Muscle of leg (tissue), 11 donors: ENCODE data around the gene CHST13. TPM values are rescaled to one million over a fixed set of nuclear protein-coding genes. Genes with fewer than 3 reads are reported as not detected.

ENCODE experiments used
- DNase-seq: peaks from one replicate; pipeline ENCODE4 v3.0.0; 2013
- H3K27ac ChIP-seq: one replicate; pipeline ENCODE4 v1.5.1; 2013; ENCODE audit warnings: mild to moderate bottlenecking, low read length, control low read depth
- H3K27me3 ChIP-seq: one replicate; pipeline ENCODE4 v1.6.1; 2013; ENCODE audit warnings: low read length; ENCODE audit not compliant: control insufficient read depth, insufficient read depth
- H3K36me3 ChIP-seq: one replicate; pipeline ENCODE4 v1.6.1; 2013; ENCODE audit warnings: low read length; ENCODE audit not compliant: control insufficient read depth, insufficient read depth
- H3K4me1 ChIP-seq: one replicate; pipeline ENCODE4 v1.6.1; 2013; ENCODE audit warnings: low read length; ENCODE audit not compliant: control insufficient read depth, insufficient read depth
- H3K4me3 ChIP-seq: one replicate; pipeline ENCODE4 v1.5.1; 2013; ENCODE audit warnings: low read length, control low read depth
- H3K9me3 ChIP-seq: replicated peaks from 2 replicates; pipeline ENCODE4 v1.6.1; 2013; ENCODE audit warnings: low read depth, low read length; ENCODE audit not compliant: control insufficient read depth
- WGBS: methylation state at CpG from one replicate; pipeline ENCODE4 v1.1.5; 2013; ENCODE audit warnings: missing lambda C conversion rate; ENCODE audit not compliant: insufficient coverage; 5-methylcytosine and 5-hydroxymethylcytosine counted together
- polyA plus RNA-seq, 8 donors: library from polyadenylated mRNA; unstranded; fragments of 120-200 nt; gene quantifications; one replicate each; pipeline versions ENCODE4 v1.2.1 to v1.2.3, GENCODE V29; 2013; ENCODE audit warnings: inconsistent platforms in 1 of 8, low replicate concordance in 1 of 8; ENCODE audit not compliant: insufficient read length in 8 of 8, insufficient read depth in 1 of 8
- total RNA-seq: library from RNA; stranded (reverse); fragments of 120-200 nt; gene quantifications from one replicate; pipeline ENCODE4 v1.2.4, GENCODE V29; 2013

Gene CHST13
- total and polyA plus RNA-seq, 9 donors, result 0.10 to 2.4 (median 0.23) TPM; not detected in 1

GRCh38 chr3:126480861-126481260, 43.1 kb upstream of the CHST13 start:
- no peaks in the 10 kb centered on the region for H3K27me3 ChIP-seq
- peak overlapping the region; percentile 77 for H3K27ac ChIP-seq
- H3K36me3 ChIP-seq, result no peaks in the 10 kb centered on the region
- H3K4me3 ChIP-seq, result no peak overlapping the region
- H3K9me3 ChIP-seq, result no peaks in the 10 kb centered on the region
- WGBS, result 76% methylated on average over 5 of the region's 8 CpGs
- DNase-seq, result peak; percentile 73
- H3K4me1 ChIP-seq, result peaks cover 45% of the 10 kb centered on the region

- Histone ChIP-seq H3K36me3 (no peaks in the 10 kb centered on the region), H3K4me3 (no peak overlapping the region), H3K27ac (no peak overlapping the region), H3K27me3 (no peaks in the 10 kb centered on the region), H3K4me1 (peaks cover 49% of the 10 kb centered on the region), H3K9me3 (no peaks in the 10 kb centered on the region)
- 78% methylated on average over 13 of the region's 16 CpGs for WGBS
- DNase-seq, result peak; percentile 72
Observed at GRCh38 chr3:126481808-126482502, 42.0 kb upstream of the CHST13 start.

DNA sequence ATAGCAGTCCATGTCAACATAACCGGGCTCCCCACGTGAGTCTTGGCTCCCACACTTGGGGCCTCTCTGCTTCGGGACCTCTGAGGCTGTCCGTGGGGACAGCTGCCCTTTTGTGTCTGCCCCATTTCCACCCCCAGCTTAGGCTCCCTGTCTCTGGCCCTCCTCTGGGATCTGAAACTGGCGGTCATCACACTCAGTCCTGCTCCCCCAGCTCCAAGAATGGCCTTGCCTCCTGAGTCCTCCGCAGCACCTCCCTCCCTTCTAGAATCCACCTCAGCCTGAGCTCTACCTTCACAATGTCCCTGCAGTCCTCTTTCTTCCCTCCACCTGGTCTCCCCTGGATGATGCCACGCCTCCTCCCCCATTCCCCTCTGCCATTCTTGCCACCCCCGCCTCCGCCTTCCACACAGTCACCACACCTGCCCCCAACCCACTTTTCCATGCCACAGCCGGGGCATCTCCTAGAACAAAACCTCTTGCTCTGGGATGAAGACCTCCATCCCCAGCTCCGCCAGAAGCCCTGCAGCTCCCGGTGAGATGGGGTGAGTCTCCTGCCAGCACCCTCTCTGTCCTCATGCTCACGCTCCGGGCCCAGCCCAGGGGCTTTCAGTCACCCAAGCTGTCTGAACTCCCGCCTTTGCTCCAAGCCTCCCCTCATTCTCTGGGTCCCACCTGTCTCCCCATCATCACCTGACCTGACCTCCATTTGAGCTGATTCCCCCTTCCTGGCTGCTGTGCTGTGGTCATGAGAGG, 41.3 kb upstream of the CHST13 start:
- no peaks in the 10 kb centered on the region for H3K36me3 ChIP-seq

DNA sequence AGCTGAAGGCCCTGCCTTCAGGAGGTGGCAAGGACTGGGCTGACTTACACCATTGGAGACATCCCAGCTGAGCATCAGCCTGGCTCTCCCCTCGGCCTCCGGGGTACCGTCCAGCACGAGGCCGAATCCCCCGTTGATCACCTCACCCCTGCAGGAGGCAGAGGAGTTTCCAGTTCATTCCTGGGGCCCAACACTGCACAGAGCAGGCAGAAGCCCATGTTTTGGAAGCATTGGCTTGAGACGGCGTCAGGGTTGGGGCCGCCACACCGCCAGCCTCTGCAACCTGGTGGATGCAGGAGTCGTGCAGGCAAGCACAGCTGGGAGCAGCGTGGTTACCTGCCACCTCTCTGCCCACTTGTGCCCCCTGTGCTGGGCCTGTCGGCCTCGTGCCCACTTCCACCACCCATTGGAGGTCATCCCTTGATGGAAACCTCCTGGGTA, 40.6 kb upstream of the CHST13 start:
- H3K27me3 ChIP-seq, result no peaks in the 10 kb centered on the region
- H3K9me3 ChIP-seq, result no peaks in the 10 kb centered on the region
- no peak overlapping the region for H3K27ac ChIP-seq
- 88% methylated on average over 13 of the region's 14 CpGs for WGBS
- H3K36me3 ChIP-seq, result no peaks in the 10 kb centered on the region
- DNase-seq, result no peak
- no peak overlapping the region for H3K4me3 ChIP-seq
- H3K4me1 ChIP-seq, result peaks cover 61% of the 10 kb centered on the region

More for the DNA sequence above, 41.3 kb upstream of the CHST13 start:
- no peak for DNase-seq
- WGBS, result 82% methylated on average over 14 of the region's 15 CpGs
- Histone ChIP-seq H3K4me3 (no peak overlapping the region), H3K27ac (no peak overlapping the region), H3K9me3 (no peaks in the 10 kb centered on the region), H3K27me3 (no peaks in the 10 kb centered on the region), H3K4me1 (peaks cover 56% of the 10 kb centered on the region)

GRCh38 chr3:126484148-126484547, 39.8 kb upstream of the CHST13 start:
- peaks cover 61% of the 10 kb centered on the region for H3K4me1 ChIP-seq
- no peak for DNase-seq
- H3K36me3 ChIP-seq, result no peaks in the 10 kb centered on the region
- 73% methylated on average over 3 of the region's 3 CpGs for WGBS
- no peak overlapping the region for H3K4me3 ChIP-seq
- peaks cover 2% of the 10 kb centered on the region for H3K27me3 ChIP-seq
- no peak overlapping the region for H3K27ac ChIP-seq
- no peaks in the 10 kb centered on the region for H3K9me3 ChIP-seq

DNA sequence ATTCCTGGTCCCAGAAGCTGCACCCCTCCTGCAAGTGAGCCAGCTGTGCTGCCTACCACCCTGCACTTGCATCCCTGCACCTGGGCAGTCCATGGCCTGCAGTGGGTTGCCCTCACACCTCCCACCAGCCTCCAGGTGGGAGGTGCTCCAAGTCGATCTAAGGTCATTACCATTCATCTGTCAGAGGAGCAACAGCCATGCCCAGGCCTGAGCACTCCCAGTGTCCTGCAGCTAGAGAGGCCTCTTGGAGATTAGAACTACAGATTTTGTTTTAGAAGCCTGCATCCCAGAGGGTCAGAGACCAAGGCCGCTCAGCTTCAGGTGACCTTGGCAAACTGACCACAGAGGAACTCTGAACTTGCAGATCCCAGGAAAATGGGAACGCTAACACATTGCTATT, 39.3 kb upstream of the CHST13 start:
- Histone ChIP-seq H3K9me3 (no peaks in the 10 kb centered on the region), H3K36me3 (no peaks in the 10 kb centered on the region), H3K27me3 (peaks cover 2% of the 10 kb centered on the region), H3K4me3 (no peak overlapping the region), H3K4me1 (peaks cover 57% of the 10 kb centered on the region), H3K27ac (no peak overlapping the region)
- WGBS, result 59% methylated on average over 2 of the region's 3 CpGs
- DNase-seq, result no peak

DNA sequence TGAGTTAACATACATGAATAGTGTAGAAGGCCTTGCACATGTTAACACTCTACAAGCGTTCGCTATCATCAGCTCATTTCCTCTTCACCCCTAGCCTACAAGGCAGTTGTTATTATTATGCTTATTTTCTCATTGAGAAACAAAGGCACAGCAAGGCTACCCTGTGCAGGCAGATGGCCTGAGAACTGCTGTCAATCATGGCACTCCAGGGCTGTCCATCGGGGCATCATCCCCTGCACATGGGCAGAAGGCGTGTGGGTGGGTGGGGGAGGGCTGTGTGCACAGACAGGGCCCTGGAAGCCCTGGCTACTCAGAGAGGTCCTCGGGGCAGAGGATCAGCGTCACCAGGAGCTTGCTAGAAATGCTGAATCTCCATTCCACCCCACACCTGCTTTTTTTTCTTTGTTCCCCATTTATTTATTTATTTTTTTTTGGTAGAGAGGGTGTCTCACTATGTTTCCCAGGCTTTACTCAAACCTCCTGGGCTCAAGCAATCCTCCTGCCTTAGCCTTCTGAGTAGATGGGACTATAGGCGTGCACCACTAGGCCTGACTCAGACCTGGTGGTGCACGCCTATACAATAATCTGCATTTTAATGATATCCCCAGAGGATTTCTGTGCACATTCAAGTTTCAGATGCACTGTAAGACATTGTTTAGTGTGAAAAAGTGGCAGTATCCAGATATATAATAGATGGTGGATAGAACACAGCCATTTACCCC, 38.6 kb upstream of the CHST13 start:
- no peaks in the 10 kb centered on the region for H3K36me3 ChIP-seq
- H3K27me3 ChIP-seq, result peaks cover 2% of the 10 kb centered on the region
- no peak overlapping the region for H3K27ac ChIP-seq
- DNase-seq, result no peak
- no CpG with 5 or more reads among the region's 8 CpGs for WGBS
- no peak overlapping the region for H3K4me3 ChIP-seq
- H3K4me1 ChIP-seq, result peaks cover 50% of the 10 kb centered on the region
- no peaks in the 10 kb centered on the region for H3K9me3 ChIP-seq

DNA sequence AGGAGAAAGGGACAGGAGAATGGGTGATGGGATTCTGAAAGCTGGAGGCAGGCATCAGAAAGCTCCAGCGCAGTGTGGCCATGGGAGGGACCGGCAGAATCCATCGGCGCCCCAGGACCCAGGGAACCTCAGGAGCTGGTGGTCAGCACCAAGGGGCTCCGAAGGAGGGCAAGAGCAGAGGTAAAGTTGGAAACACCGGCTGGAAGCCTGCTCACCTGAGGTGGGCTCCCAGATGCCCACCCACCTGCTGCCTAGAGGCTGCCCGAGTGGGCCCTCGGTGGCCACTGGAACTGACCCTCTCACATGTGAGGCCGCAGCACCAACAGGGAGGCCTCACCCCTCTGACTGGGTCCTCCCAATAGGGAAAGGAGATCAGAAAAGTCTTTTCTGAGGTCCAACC, 38.0 kb upstream of the CHST13 start:
- H3K9me3 ChIP-seq, result no peaks in the 10 kb centered on the region
- no peak overlapping the region for H3K27ac ChIP-seq
- 96% methylated on average over 7 of the region's 9 CpGs for WGBS
- no peak for DNase-seq
- no peak overlapping the region for H3K4me3 ChIP-seq
- H3K4me1 ChIP-seq, result peaks cover 44% of the 10 kb centered on the region
- peaks cover 2% of the 10 kb centered on the region for H3K27me3 ChIP-seq
- no peaks in the 10 kb centered on the region for H3K36me3 ChIP-seq

- DNase-seq, result peak; percentile 73
- no peaks in the 10 kb centered on the region for H3K9me3 ChIP-seq
Observed at GRCh38 chr3:126486360-126486847, 37.6 kb upstream of the CHST13 start.

More at GRCh38 chr3:126486360-126486847, 37.6 kb upstream of the CHST13 start:
- H3K4me3 ChIP-seq, result no peak overlapping the region
- peaks cover 39% of the 10 kb centered on the region for H3K4me1 ChIP-seq
- peaks cover 2% of the 10 kb centered on the region for H3K27me3 ChIP-seq
- 67% methylated on average over 14 of the region's 14 CpGs for WGBS
- H3K27ac ChIP-seq, result peak overlapping the region; percentile 35
- H3K36me3 ChIP-seq, result no peaks in the 10 kb centered on the region
